RWPE1 (cell line): Measurements from ENCODE around the gene GRK1.
"Not testable (repeated sequence)": the region's sequence is repeated elsewhere in the genome, so short reads cannot be mapped to it uniquely, and the experiment has no call there.

Source experiments
- CTCF ChIA-PET: fragments of 350-600 bp; sonication (Branson Sonifier 250); formaldehyde crosslinking; extraction: SDS; loops from one replicate; lab custom pipeline; 2021; lab: Yijun Ruan, JAX
- POLR2A ChIA-PET: fragments of 400-600 bp; formaldehyde crosslinking; extraction: SDS; loops from one replicate; lab custom pipeline; 2020; ENCODE audit warnings: antibody characterized with exemption; ENCODE audit not compliant: low non-redundant PET; lab: Yijun Ruan, JAX
- DNase-seq: peaks from one replicate; pipeline ENCODE4 v3.0.0; 2012; ENCODE audit warnings: low spot score
- H3K27ac ChIP-seq: fragments of 450-650 bp; 2 replicates; pipeline ENCODE4 v1.5.1; 2017
- TF ChIP-seq, protein P1 (sequence below): fragments of 450-650 bp; conservative IDR thresholded peaks from 2 replicates; pipeline ENCODE4 v1.5.1; 2017; ENCODE audit warnings: low read depth, mild to moderate bottlenecking

GRK1 gene

DNA sequence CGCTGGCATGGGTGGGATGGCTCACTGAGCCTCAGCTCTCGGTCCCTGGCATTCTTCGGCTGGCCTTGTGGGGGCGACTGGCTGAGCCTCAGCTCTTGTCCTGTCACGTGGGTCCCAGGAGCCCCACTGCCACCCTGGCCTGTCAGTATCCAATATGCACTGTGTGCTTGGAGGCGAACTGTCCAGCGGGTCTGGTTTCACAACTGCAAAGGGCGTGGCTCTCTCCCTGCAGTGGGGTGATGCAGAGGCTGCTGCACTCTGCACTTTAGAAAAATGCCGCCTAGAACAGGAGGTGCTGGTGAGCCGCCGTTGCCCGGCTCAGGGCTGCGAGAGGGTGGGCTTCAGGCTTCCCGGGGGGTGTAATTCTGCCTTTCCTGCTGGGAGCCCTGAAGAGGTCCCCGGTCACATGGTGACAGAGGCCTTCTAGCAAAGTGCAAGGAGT, 75.0 kb downstream of the GRK1 start:
- CTCF ChIA-PET, result interaction anchor here (1.4 kb wide), 1 partner anchor 10 kb away, joined by 4 read pairs; no protein-coding TSS in a partner anchor
- POLR2A ChIA-PET, result no interaction called here
- TF ChIP-seq, protein P1, sequence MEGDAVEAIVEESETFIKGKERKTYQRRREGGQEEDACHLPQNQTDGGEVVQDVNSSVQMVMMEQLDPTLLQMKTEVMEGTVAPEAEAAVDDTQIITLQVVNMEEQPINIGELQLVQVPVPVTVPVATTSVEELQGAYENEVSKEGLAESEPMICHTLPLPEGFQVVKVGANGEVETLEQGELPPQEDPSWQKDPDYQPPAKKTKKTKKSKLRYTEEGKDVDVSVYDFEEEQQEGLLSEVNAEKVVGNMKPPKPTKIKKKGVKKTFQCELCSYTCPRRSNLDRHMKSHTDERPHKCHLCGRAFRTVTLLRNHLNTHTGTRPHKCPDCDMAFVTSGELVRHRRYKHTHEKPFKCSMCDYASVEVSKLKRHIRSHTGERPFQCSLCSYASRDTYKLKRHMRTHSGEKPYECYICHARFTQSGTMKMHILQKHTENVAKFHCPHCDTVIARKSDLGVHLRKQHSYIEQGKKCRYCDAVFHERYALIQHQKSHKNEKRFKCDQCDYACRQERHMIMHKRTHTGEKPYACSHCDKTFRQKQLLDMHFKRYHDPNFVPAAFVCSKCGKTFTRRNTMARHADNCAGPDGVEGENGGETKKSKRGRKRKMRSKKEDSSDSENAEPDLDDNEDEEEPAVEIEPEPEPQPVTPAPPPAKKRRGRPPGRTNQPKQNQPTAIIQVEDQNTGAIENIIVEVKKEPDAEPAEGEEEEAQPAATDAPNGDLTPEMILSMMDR, result no peak

GRCh38 chr13:113742445-113743120, 75.6 kb downstream of the GRK1 start:
- peak overlapping the region; percentile 78 for H3K27ac ChIP-seq
- ChIA-PET POLR2A (no interaction called here), CTCF (interaction anchor here (0.7 to 1.4 kb wide), 2 partner anchors 10 to 22 kb away, joined by 4 read pairs; no protein-coding TSS in a partner anchor)
- DNase-seq, result no peak
- TF ChIP-seq, protein P1, result no peak

More for the DNA sequence above, 75.0 kb downstream of the GRK1 start:
- peak overlapping the region; percentile 78 for H3K27ac ChIP-seq
- peak; percentile 67 for DNase-seq

DNA sequence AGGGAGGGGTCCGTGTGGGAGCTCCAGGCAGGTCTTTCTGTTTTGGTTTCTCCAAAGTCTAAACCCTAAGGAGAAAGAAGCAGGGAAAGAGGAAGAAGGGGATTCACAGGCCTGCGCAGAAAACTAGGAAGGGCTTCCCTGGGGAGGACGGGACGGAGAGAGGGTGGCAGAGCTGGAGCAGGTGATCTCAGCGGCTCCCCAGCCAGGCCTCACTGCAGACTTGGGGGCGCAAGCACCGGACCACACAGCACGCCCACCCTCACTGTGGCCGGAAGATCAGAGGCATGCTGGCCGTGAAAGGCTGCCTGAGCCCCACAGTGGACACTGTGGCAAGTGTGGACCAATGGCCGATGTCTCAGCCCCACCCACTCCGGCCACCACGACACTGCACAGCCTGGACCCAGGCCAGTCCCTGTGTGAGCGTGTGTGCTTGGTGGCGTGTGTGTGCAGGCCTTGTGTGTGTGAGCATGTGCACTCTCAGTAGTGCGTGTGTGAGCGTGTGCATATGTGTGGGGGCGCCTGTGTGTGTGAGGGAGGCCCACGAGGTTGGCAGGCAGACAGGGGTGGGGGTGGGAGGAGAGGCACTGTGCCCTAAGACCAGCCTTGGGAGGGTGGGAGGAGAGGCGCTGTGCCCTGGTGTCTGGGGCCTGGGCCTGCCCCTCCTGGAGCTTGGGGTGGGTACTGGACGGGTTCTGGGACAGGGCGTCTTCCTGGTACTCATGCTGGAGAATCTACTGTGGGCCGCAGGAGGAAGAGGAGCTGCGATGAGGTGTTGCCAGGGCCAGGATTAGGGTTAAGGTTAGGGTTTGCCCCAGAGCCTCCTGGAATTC, 76.6 kb downstream of the GRK1 start:
- H3K27ac ChIP-seq, result peak overlapping the region; percentile 78
- TF ChIP-seq, protein P1, result no peak
- DNase-seq, result no peak
- ChIA-PET CTCF (interaction anchor here (0.7 to 1.3 kb wide), 2 partner anchors 19 to 21 kb away, joined by 4 read pairs; no protein-coding TSS in a partner anchor), POLR2A (no interaction called here)

GRCh38 chr13:113744197-113745000, 77.4 kb downstream of the GRK1 start:
- ChIA-PET CTCF (interaction anchor here (0.7 to 1.3 kb wide), 2 partner anchors 20 to 77 kb away, joined by 3 to 4 read pairs; no protein-coding TSS in a partner anchor), POLR2A (no interaction called here)
- TF ChIP-seq, protein P1, result no peak
- DNase-seq, result no peak
- H3K27ac ChIP-seq, result no peak overlapping the region

DNA sequence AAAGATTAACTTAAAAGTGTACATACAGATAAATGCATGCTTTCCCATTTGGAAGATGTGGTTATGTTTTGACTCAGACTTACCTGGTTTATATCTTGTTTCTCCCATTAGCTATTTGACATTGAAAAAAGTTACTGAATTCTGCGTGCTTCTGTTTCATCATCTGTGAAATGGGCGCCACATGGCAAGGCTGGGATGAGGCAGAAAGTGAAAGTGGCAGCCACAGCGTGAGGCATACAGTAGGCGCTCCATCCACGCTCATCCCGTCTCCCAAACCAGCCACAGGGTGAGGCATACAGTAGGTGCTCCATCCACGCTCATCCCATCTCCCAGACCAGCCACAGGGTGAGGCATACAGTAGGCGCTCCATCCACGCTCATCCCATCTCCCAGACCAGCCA, 78.0 kb downstream of the GRK1 start:
- DNase-seq, result no peak
- H3K27ac ChIP-seq, result no peak overlapping the region
- POLR2A ChIA-PET, result no interaction called here
- TF ChIP-seq, protein P1, result no peak
- CTCF ChIA-PET, result interaction anchor here (0.7 to 1.3 kb wide), 2 partner anchors 21 to 78 kb away, joined by 3 to 4 read pairs; no protein-coding TSS in a partner anchor

GRCh38 chr13:113745500-113746142, 78.6 kb downstream of the GRK1 start:
- POLR2A ChIA-PET, H3K27ac ChIP-seq, CTCF ChIA-PET: not testable (repeated sequence)

More at GRCh38 chr13:113745500-113746142, 78.6 kb downstream of the GRK1 start:
- DNase-seq, result not testable (repeated sequence)
